Stimulated activated naive CD8-positive, alpha-beta T cell treated with anti-CD3 and anti-CD28 coated beads, Interleukin-15, Interleukin-2, amounts not matched to agents 100 U/mL and 50 U/mL, for 24 hours (primary cell): Measurements from ENCODE around the gene PTGER4.
"Not testable (repeated sequence)": the region's sequence is repeated elsewhere in the genome, so short reads cannot be mapped to it uniquely, and the experiment has no call there.

ENCODE experiments used
- ATAC-seq: fragments of 150-1000 bp; cut with Tn5 transposase; one replicate; pipeline ENCODE4 v1.10.0; 2021
- DNase-seq: peaks from one replicate; pipeline ENCODE4 v3.0.0; 2021

PTGER4 gene

GRCh38 chr5:40689438-40689837 lies 9.7 kb downstream of the PTGER4 start:
- peak; percentile 49 for DNase-seq
- peak; percentile 84 for ATAC-seq

GRCh38 chr5:40690267-40690666 lies 10.6 kb downstream of the PTGER4 start:
- no peak for DNase-seq
- ATAC-seq = no peak

- DNase-seq (no peak), ATAC-seq (peak; percentile 7)
Measured at GRCh38 chr5:40691894-40692293, 12.2 kb downstream of the PTGER4 start.

- DNase-seq (no peak), ATAC-seq (no peak)
Measured at GRCh38 chr5:40694433-40694832, 14.7 kb downstream of the PTGER4 start.

GRCh38 chr5:40700116-40700782 lies 20.5 kb downstream of the PTGER4 start:
- DNase-seq = no peak
- ATAC-seq = no peak

- DNase-seq, ATAC-seq: not testable (repeated sequence)
Measured at GRCh38 chr5:40702027-40702426, 22.3 kb downstream of the PTGER4 start.

- not testable (repeated sequence) for DNase-seq, ATAC-seq
Measured at GRCh38 chr5:40705484-40705883, 25.8 kb downstream of the PTGER4 start.

- not testable (repeated sequence) for ATAC-seq, DNase-seq
Measured at GRCh38 chr5:40710575-40710974, 30.9 kb downstream of the PTGER4 start.

GRCh38 chr5:40714001-40714400 lies 34.3 kb downstream of the PTGER4 start:
- ATAC-seq (no peak), DNase-seq (no peak)

GRCh38 chr5:40716000-40716399 lies 36.3 kb downstream of the PTGER4 start:
- ATAC-seq (peak; percentile 28), DNase-seq (no peak)

- no peak for DNase-seq
- ATAC-seq = no peak
Measured at GRCh38 chr5:40716590-40716989, 36.9 kb downstream of the PTGER4 start.

- no peak for ATAC-seq
Measured at GRCh38 chr5:40717281-40717680, 37.6 kb downstream of the PTGER4 start.

GRCh38 chr5:40720069-40720468 lies 40.4 kb downstream of the PTGER4 start:
- DNase-seq (no peak), ATAC-seq (no peak)

More at GRCh38 chr5:40717281-40717680, 37.6 kb downstream of the PTGER4 start:
- no peak for DNase-seq

GRCh38 chr5:40722497-40722911 lies 42.8 kb downstream of the PTGER4 start:
- ATAC-seq = not testable (repeated sequence)

GRCh38 chr5:40733434-40733833 lies 53.7 kb downstream of the PTGER4 start:
- DNase-seq (no peak), ATAC-seq (no peak)

More at GRCh38 chr5:40722497-40722911, 42.8 kb downstream of the PTGER4 start:
- DNase-seq = not testable (repeated sequence)

GRCh38 chr5:40733879-40734563 lies 54.3 kb downstream of the PTGER4 start:
- DNase-seq = no peak

GRCh38 chr5:40734986-40735385 lies 55.3 kb downstream of the PTGER4 start:
- no peak for DNase-seq

More at GRCh38 chr5:40733879-40734563, 54.3 kb downstream of the PTGER4 start:
- no peak for ATAC-seq

GRCh38 chr5:40735609-40736008 lies 55.9 kb downstream of the PTGER4 start:
- ATAC-seq (peak; percentile 41), DNase-seq (no peak)

More at GRCh38 chr5:40734986-40735385, 55.3 kb downstream of the PTGER4 start:
- ATAC-seq = no peak

GRCh38 chr5:40736103-40736875 lies 56.6 kb downstream of the PTGER4 start:
- ATAC-seq (peak; percentile 75), DNase-seq (no peak)

- ATAC-seq = no peak
- no peak for DNase-seq
Measured at GRCh38 chr5:40738502-40738901, 58.8 kb downstream of the PTGER4 start.
